ENCODE results near the gene PARN. TPM values are rescaled to one million over a fixed set of nuclear protein-coding genes. Genes with fewer than 3 reads are reported as not detected.

The PARN gene
- total RNA-seq, 2 donors from 2014 or later, result 24.1 to 99.9 TPM

DNA sequence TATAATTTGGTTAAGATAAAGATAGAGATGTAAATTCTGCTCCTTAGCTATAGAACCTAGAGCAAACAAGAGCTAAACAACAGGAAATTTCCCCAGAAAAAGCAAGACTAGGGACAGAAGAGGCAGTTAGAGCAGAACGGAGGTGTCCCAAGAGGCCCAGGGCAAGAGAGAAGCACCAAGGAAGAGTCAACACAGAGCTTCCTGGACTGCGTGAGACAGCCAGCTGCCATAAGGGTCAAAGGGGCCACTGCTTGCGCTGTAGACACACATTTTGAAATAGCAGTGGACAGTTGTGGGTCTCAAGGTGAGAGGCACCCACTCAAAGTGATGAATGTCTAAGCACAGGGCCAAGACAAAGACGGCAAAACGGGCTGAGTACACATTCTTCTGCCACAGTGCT is 156.6 kb downstream of the PARN start:
- 94 to 98% methylated on average over 5 of the region's 5 CpGs for WGBS, 2 donors
- Histone ChIP-seq H3K4me3 (no peak overlapping the region), H3K27me3 (no peaks in the 10 kb centered on the region), H3K27ac (no peak overlapping the region), H3K9me3 (no peaks in the 10 kb centered on the region), H3K36me3 (replicated peaks in 1 of 2; ENCODE audit: insufficient read depth in 1 of 2, low read depth in 2 of 2) (no peaks in the 10 kb centered on the region), H3K4me1 (peaks cover 21% of the 10 kb centered on the region)
- ATAC-seq, result no peak
- no peak for DNase-seq
- TF ChIP-seq CTCF (IDR thresholded peaks at IDR 0.05), result no peak
- TF ChIP-seq POLR2A (IDR thresholded peaks at IDR 0.05), result no peak
- intact Hi-C loops (cut with DNase I), result no loop called here

GRCh38 chr16:14472357-14472756 is 157.7 kb downstream of the PARN start:
- H3K36me3 ChIP-seq (replicated peaks in 1 of 2; ENCODE audit: insufficient read depth in 1 of 2, low read depth in 2 of 2), result no peaks in the 10 kb centered on the region
- DNase-seq (no peak), ATAC-seq (no peak)
- 33 to 34% methylated on average over 2 of the region's 2 CpGs for WGBS, 2 donors
- no peaks in the 10 kb centered on the region for H3K27me3 ChIP-seq
- peaks cover 21% of the 10 kb centered on the region for H3K4me1 ChIP-seq
- intact Hi-C loops (cut with DNase I), result no loop called here
- no peaks in the 10 kb centered on the region for H3K9me3 ChIP-seq
- H3K27ac ChIP-seq, result no peak overlapping the region
- TF ChIP-seq POLR2A (IDR thresholded peaks at IDR 0.05), result no peak
- no peak for TF ChIP-seq CTCF (IDR thresholded peaks at IDR 0.05)
- no peak overlapping the region for H3K4me3 ChIP-seq

GRCh38 chr16:14470788-14471187 is 159.3 kb downstream of the PARN start:
- intact Hi-C loops (cut with DNase I), result no loop called here
- no peak overlapping the region for H3K4me3 ChIP-seq
- H3K27ac ChIP-seq, result no peak overlapping the region
- DNase-seq (no peak), ATAC-seq (no peak)
- no peaks in the 10 kb centered on the region for H3K27me3 ChIP-seq
- no peaks in the 10 kb centered on the region for H3K36me3 ChIP-seq (replicated peaks in 1 of 2; ENCODE audit: insufficient read depth in 1 of 2, low read depth in 2 of 2)
- TF ChIP-seq POLR2A (IDR thresholded peaks at IDR 0.05) (no peak), CTCF (IDR thresholded peaks at IDR 0.05) (no peak)
- H3K4me1 ChIP-seq, result peaks cover 20% of the 10 kb centered on the region
- 62 to 70% methylated on average over 2 of the region's 2 CpGs for WGBS, 2 donors
- no peaks in the 10 kb centered on the region for H3K9me3 ChIP-seq

DNA sequence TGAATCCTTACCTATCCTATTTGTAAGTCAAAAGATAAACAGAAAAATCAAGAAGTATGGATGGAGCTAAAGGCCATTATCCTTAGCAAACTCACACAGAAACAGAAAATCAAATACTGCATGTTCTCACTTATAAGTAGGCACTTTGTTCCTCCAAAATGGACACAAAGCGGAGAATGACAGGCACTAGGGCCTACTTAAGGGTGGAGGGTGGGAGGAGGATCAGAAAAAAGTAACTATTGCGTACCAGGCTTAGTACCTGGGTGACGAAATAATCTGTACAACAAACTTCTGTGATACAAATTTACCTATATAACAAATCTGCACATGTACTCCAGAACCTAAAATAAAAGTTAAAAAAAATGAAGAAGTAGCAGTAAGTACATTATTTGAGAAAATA is 164.3 kb downstream of the PARN start:
- Histone ChIP-seq H3K9me3 (peaks cover 0 to 6% (median 0%) of the 10 kb centered on the region in 3 donors), H3K27ac (no peak overlapping the region), H3K4me3 (no peak overlapping the region), H3K4me1 (no peaks in the 10 kb centered on the region), H3K27me3 (no peaks in the 10 kb centered on the region), H3K36me3 (replicated peaks in 1 of 2; ENCODE audit: insufficient read depth in 1 of 2, low read depth in 2 of 2) (no peaks in the 10 kb centered on the region)
- no peak for TF ChIP-seq CTCF (IDR thresholded peaks at IDR 0.05)
- TF ChIP-seq POLR2A (IDR thresholded peaks at IDR 0.05), result no peak
- intact Hi-C loops (cut with DNase I), result loop anchor here (10.0 kb wide), 1 partner anchor 61 kb away; no protein-coding TSS in a partner anchor
- WGBS, 2 donors, result 96% methylated on average over 3 of the region's 3 CpGs
- no peak for DNase-seq
- ATAC-seq, result no peak

DNA sequence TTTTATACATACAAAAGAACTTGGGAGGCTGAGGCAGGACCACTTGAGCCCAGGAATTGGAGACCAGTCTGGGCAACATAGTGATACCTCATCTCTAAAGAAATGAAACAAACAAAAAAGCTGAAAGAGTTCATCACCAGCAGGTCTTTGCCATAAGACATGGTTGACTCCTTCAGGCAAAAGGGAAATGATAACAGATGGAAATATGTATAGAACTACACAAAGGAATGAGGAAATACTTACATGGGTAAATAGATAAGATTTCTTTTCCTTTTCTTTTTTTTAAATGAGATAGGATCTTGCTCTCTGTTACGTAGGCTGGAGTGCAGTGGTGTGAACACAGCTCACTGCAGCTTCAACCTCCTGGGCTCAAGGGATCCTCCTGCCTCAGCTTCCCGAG is 165.3 kb downstream of the PARN start:
- intact Hi-C loops (cut with DNase I), result loop anchor here (10.0 kb wide), 1 partner anchor 60 kb away; no protein-coding TSS in a partner anchor
- H3K27me3 ChIP-seq, result no peaks in the 10 kb centered on the region
- ATAC-seq (no peak), DNase-seq (no peak)
- no peak overlapping the region for H3K27ac ChIP-seq
- whole genome bisulfite sequencing, 2 donors, result 97 to 100% methylated on average over 2 of the region's 2 CpGs
- H3K4me1 ChIP-seq, result no peaks in the 10 kb centered on the region
- TF ChIP-seq CTCF (IDR thresholded peaks at IDR 0.05) (no peak), POLR2A (IDR thresholded peaks at IDR 0.05) (no peak)
- no peak overlapping the region for H3K4me3 ChIP-seq
- H3K9me3 ChIP-seq, result peaks cover 0 to 6% (median 0%) of the 10 kb centered on the region in 3 donors
- no peaks in the 10 kb centered on the region for H3K36me3 ChIP-seq (replicated peaks in 1 of 2; ENCODE audit: insufficient read depth in 1 of 2, low read depth in 2 of 2)

Data from body of pancreas (tissue), 4 donors.